Dendritic cell treated with granulocyte-macrophage colony-stimulating factor and Interleukin-4, amounts not matched to agents 40 ng/mL and 50 ng/mL, for 4 days (primary cell): ENCODE data around the gene SYCN.
"Not testable (repeated sequence)": the region's sequence is repeated elsewhere in the genome, so short reads cannot be mapped to it uniquely, and the experiment has no call there.

Experiments
- H3K27ac Mint-ChIP-seq: one replicate; pipeline ENCODE4 v1.8.0; 2022; ENCODE audit warnings: mild to moderate bottlenecking, mixed read lengths
- H3K27me3 Mint-ChIP-seq: one replicate; pipeline ENCODE4 v1.8.0; 2022; ENCODE audit warnings: mild to moderate bottlenecking, mixed read lengths
- H3K36me3 Mint-ChIP-seq: one replicate; pipeline ENCODE4 v1.8.0; 2022; ENCODE audit warnings: low read depth, mixed read lengths
- H3K4me1 Mint-ChIP-seq: one replicate; pipeline ENCODE4 v1.8.0; 2022; ENCODE audit warnings: low read depth, mixed read lengths
- H3K4me3 Mint-ChIP-seq: one replicate; pipeline ENCODE4 v1.8.0; 2022; ENCODE audit warnings: mild to moderate bottlenecking, moderate library complexity, mixed read lengths
- H3K9me3 Mint-ChIP-seq: one replicate; pipeline ENCODE4 v1.8.0; 2022; ENCODE audit warnings: mixed read lengths
- intact Hi-C: fragments of 100-400 bp; cut with micrococcal nuclease; formaldehyde crosslinking; loops from one replicate; pipeline ENCODE4 v1.15.0; 2022

The SYCN gene

DNA sequence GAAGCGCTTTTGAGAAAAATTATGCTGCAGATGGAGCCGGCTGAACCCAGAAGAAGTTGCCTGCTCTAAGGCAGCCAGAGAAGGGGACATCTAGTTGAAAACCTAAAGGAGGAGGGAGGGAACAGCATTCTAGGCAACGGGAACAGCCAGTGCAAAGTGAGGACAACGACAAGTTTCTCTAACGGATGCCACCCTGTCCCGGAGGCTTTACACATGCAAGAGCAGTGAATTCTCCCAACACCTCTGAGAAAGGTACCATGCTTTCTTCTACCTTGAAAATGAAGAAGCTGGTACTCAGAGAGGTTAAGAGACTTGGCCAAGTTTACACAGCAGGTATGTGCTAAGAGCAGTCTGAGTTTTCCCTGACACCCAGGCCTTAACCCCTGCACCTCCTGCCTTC is 34.9 kb upstream of the SYCN start:
- H3K4me3 Mint-ChIP-seq = no peak overlapping the region
- H3K4me1 Mint-ChIP-seq = peaks cover 8% of the 10 kb centered on the region
- H3K9me3 Mint-ChIP-seq = no peaks in the 10 kb centered on the region
- H3K36me3 Mint-ChIP-seq = no peaks in the 10 kb centered on the region
- peaks cover 36% of the 10 kb centered on the region for H3K27me3 Mint-ChIP-seq
- intact Hi-C loops = loop anchor here (2.0 kb wide), 1 partner anchor 50 kb away; no protein-coding TSS in a partner anchor
- no peak overlapping the region for H3K27ac Mint-ChIP-seq

- H3K4me1 Mint-ChIP-seq = peaks cover 8% of the 10 kb centered on the region
- peaks cover 35% of the 10 kb centered on the region for H3K27me3 Mint-ChIP-seq
- H3K27ac Mint-ChIP-seq = peak overlapping the region; percentile 28
- intact Hi-C loops = loop anchor here (2.0 kb wide), 1 partner anchor 51 kb away; no protein-coding TSS in a partner anchor
- no peaks in the 10 kb centered on the region for H3K36me3 Mint-ChIP-seq
- H3K9me3 Mint-ChIP-seq = no peaks in the 10 kb centered on the region
- H3K4me3 Mint-ChIP-seq = no peak overlapping the region
Observed at GRCh38 chr19:39238209-39238608, 34.1 kb upstream of the SYCN start.

DNA sequence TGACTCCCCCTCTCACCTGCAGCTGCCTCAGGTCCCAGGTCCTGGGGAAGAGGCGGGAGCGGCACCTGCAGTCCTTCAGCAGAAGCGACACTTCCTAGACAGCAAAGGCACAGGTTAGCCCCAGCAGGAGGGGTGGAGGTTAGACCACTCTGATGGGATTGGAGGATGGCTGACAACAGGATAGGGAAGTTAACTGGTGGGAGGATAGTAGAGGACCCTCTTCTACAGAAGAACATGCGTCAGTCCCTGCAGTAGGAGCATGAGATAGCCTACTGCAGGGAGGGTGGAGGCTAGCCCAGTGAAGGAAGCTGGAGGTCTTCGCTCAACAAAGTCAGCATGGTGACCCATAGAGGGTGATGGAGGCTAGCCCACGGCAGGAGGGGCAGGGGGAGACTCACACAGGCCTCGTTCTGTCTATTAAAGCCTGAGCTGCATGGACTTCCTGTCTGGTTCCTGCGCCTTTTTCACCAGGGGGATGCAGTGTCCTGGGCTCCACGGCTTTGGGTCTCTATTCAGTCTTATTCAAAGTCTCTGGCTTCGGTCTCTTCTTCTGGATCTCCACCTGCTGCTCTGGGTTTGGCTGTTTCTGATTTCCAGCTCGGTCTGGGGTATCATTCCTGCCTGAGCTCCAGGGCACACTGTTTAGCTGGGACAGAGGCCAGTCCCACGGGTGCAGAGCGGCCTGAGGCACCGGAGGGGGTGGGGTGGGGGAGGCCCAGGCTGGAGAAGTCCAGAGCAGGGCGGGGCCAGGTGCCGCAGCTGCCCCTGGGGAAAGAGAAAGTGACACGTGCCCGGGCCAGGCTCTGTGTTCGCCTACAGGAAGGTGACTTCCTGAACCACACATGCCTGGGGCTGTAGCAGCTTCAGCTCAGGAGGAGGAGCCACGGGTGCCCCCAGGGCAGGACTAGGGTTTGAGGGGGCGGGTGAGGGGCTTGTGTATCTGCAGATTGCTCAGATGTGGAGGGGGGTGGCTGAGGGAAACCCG is 33.4 kb upstream of the SYCN start:
- Mint-ChIP-seq H3K4me3 (no peak overlapping the region), H3K4me1 (peaks cover 8% of the 10 kb centered on the region), H3K27ac (peak overlapping the region; percentile 28), H3K36me3 (no peaks in the 10 kb centered on the region), H3K27me3 (peaks cover 35% of the 10 kb centered on the region), H3K9me3 (no peaks in the 10 kb centered on the region)
- intact Hi-C loops = loop anchor here (2.0 kb wide), 1 partner anchor 51 kb away; no protein-coding TSS in a partner anchor

- intact Hi-C loops = no loop called here
- peaks cover 33% of the 10 kb centered on the region for H3K27me3 Mint-ChIP-seq
- no peaks in the 10 kb centered on the region for H3K36me3 Mint-ChIP-seq
- H3K27ac Mint-ChIP-seq = no peak overlapping the region
- no peak overlapping the region for H3K4me3 Mint-ChIP-seq
- H3K4me1 Mint-ChIP-seq = peaks cover 8% of the 10 kb centered on the region
- no peaks in the 10 kb centered on the region for H3K9me3 Mint-ChIP-seq
Observed at GRCh38 chr19:39236527-39236926, 32.5 kb upstream of the SYCN start.

DNA sequence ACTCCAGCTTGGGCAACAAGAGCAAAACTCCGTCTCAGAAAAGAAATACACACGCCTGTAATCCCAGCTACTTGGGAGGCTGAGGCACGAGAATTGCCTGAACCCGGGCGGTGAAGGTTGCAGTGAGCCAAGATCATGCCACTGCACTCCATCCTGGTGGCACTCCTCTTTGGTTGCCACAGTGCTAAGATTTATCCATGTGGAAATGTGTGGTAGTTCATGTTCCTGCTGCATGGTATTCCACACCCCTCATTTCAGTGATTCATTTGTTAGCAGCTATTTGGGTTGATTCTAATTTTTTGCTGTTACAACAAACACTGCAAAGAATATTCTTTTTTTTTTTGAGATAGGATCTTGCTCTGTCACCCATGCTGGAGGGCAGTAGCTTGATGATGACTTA is 28.6 kb upstream of the SYCN start:
- intact Hi-C loops = no loop called here
- H3K4me1 Mint-ChIP-seq = peaks cover 4% of the 10 kb centered on the region
- no peak overlapping the region for H3K4me3 Mint-ChIP-seq
- H3K27ac Mint-ChIP-seq = no peak overlapping the region
- H3K36me3 Mint-ChIP-seq = no peaks in the 10 kb centered on the region
- H3K27me3 Mint-ChIP-seq = peaks cover 23% of the 10 kb centered on the region
- no peaks in the 10 kb centered on the region for H3K9me3 Mint-ChIP-seq

DNA sequence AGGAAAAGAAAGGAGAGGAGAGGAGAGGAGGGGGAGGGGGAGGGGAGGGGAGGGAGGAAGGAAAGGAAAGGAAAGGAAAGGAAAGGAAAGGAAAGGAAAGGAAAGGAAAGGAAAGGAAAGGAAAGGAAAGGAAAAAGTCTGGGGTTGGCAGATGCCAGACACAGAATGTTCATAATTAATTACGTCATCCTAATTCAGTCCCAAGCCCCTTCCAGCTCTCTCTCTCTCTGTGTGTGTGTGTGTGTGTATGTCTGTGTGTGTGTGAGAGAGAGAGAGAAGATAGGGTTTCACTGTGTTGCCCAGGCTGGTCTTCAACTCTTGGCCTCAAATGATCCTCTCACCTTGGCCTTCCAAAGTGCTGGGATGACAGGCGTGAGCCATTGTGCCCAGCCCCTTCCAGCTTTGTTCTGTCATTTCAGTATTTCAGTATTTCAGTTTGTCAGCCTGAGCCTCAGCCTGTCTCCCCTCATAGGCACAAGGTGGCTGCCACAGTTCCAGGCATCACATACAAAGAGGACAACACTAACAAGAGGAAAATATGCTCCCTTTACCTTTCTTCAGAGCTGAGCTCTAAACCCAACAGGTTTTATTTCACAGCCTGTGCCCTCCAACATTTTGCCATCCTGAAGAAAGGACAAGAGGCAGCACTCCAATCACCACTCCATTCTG is 26.2 kb upstream of the SYCN start:
- H3K36me3 Mint-ChIP-seq = no peaks in the 10 kb centered on the region
- intact Hi-C loops = no loop called here
- no peaks in the 10 kb centered on the region for H3K9me3 Mint-ChIP-seq
- H3K4me3 Mint-ChIP-seq = no peak overlapping the region
- H3K27ac Mint-ChIP-seq = no peak overlapping the region
- H3K27me3 Mint-ChIP-seq = peaks cover 9% of the 10 kb centered on the region
- no peaks in the 10 kb centered on the region for H3K4me1 Mint-ChIP-seq

DNA sequence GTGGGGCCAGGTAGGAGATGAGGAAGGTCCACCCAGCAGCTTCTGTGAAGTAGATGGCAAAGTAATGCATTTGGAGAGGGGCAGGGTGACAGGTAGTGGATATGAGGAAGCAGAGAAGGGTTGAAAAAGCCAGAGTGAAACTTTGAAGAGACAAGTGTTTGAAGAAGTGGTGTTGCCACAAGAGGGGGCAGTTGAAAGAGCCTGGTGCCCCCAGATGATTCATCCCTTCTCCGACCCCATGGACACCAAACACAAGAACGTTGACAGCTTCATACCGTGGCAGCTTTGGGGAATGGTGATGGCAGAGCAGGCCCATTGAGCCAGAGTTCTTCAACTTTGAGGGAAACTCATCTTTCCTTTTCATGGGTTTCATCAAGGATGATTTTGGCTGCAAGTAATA is 20.8 kb upstream of the SYCN start:
- intact Hi-C loops = no loop called here
- Mint-ChIP-seq H3K27me3 (peaks cover 7% of the 10 kb centered on the region), H3K4me1 (peaks cover 18% of the 10 kb centered on the region), H3K36me3 (no peaks in the 10 kb centered on the region), H3K9me3 (no peaks in the 10 kb centered on the region), H3K4me3 (no peak overlapping the region), H3K27ac (no peak overlapping the region)

- H3K4me3 Mint-ChIP-seq = no peak overlapping the region
- peaks cover 18% of the 10 kb centered on the region for H3K4me1 Mint-ChIP-seq
- no peaks in the 10 kb centered on the region for H3K9me3 Mint-ChIP-seq
- H3K27me3 Mint-ChIP-seq = peaks cover 11% of the 10 kb centered on the region
- intact Hi-C loops = no loop called here
- H3K27ac Mint-ChIP-seq = no peak overlapping the region
- no peaks in the 10 kb centered on the region for H3K36me3 Mint-ChIP-seq
Observed at GRCh38 chr19:39223703-39224279, 19.7 kb upstream of the SYCN start.

- H3K4me3 Mint-ChIP-seq, H3K27ac Mint-ChIP-seq, H3K36me3 Mint-ChIP-seq, H3K9me3 Mint-ChIP-seq, intact Hi-C loops: not testable (repeated sequence)
- Mint-ChIP-seq H3K27me3 (peaks cover 13% of the 10 kb centered on the region), H3K4me1 (peaks cover 11% of the 10 kb centered on the region)
Observed at GRCh38 chr19:39219108-39219507, 15.0 kb upstream of the SYCN start.

DNA sequence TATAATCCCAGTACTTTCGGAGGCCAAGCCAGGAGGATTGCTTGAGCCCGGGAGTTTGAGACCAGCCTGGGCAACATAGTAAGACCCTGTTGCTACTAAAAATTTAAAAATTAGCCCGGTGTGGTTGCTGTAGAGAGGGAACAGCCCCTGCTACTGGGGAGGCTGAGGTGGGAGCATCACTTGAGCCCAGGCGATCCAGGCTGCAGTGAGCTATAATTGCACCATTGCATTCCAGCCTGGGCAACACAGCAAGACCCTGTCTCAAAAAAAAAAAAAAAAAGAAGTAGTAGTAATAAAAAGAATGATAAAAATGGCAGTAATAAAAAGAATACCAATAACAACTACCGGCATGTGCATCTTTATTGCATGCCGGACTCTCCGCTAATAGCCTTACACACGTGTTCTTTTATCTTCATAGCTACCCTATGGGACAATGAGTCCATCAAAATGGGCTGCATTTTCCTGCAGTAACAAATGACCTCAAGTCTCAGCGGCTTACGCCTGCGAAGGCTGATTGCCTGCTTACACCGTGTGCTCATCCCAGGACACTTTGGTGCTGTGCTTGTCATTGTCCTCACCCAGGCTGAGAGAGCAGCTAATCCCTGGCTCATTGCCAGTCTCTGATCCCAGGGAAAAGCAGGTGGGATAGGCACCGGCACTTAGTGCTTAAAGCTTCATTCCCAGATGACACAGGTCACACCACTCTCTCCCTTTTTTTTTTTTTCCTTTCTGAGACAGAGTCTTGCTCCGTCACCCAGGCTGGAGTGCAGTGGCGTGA is 14.4 kb upstream of the SYCN start:
- intact Hi-C loops = no loop called here
- H3K4me1 Mint-ChIP-seq = peaks cover 11% of the 10 kb centered on the region
- peaks cover 14% of the 10 kb centered on the region for H3K27me3 Mint-ChIP-seq
- H3K27ac Mint-ChIP-seq = peak overlapping the region; percentile 64
- no peaks in the 10 kb centered on the region for H3K36me3 Mint-ChIP-seq
- H3K4me3 Mint-ChIP-seq = no peak overlapping the region
- no peaks in the 10 kb centered on the region for H3K9me3 Mint-ChIP-seq

DNA sequence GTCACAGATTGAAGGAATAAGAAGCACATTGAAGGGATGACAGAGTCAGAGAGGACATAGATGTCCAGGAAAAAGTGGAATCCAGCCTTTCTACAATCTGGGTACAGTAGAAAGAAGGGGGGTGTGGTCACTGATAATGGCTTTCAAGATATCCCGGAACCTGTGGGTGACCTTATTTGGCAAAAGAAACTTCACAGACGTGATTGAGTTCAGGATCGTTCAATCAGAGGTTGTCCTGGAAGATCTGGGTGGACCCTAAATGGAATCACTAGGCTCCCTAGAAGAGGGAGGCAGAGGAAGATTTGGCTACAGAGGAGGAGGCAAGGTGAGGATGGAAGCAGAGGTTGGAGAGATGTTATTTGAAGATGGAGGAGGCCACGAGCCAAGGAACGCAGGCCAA is 13.0 kb upstream of the SYCN start:
- intact Hi-C loops = no loop called here

GRCh38 chr19:39215323-39215722 is 11.3 kb upstream of the SYCN start:
- H3K27ac Mint-ChIP-seq, intact Hi-C loops, H3K4me1 Mint-ChIP-seq, H3K36me3 Mint-ChIP-seq, H3K9me3 Mint-ChIP-seq, H3K4me3 Mint-ChIP-seq: not testable (repeated sequence)
- H3K27me3 Mint-ChIP-seq = peaks cover 14% of the 10 kb centered on the region

More for the DNA sequence above, 13.0 kb upstream of the SYCN start:
- H3K27ac Mint-ChIP-seq = no peak overlapping the region
- H3K36me3 Mint-ChIP-seq = no peaks in the 10 kb centered on the region
- H3K4me1 Mint-ChIP-seq = peaks cover 11% of the 10 kb centered on the region
- H3K9me3 Mint-ChIP-seq = no peaks in the 10 kb centered on the region
- H3K4me3 Mint-ChIP-seq = no peak overlapping the region
- H3K27me3 Mint-ChIP-seq = peaks cover 14% of the 10 kb centered on the region

DNA sequence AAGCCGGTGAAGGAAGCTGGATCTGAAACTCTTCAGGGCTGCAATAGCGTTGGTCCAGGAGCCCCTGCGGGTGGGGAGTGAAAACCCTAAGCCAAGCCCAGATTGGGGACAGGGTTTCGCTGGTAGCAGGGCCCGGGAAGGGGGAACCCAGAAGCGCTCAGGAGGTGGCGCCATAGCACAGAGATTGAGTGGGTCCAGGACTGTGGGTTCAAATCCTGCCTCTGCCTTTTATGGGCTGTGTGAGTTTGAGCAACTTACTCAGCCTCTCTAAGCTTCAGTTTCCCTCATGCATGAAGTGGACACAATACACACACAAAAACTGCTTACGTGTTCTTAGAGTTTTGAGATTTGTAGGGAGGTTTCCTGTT is 8.3 kb upstream of the SYCN start:
- H3K27me3 Mint-ChIP-seq = peaks cover 9% of the 10 kb centered on the region
- no peak overlapping the region for H3K4me3 Mint-ChIP-seq
- no peak overlapping the region for H3K27ac Mint-ChIP-seq
- no peaks in the 10 kb centered on the region for H3K36me3 Mint-ChIP-seq
- H3K9me3 Mint-ChIP-seq = no peaks in the 10 kb centered on the region
- H3K4me1 Mint-ChIP-seq = no peaks in the 10 kb centered on the region
- intact Hi-C loops = loop anchor here (1.0 kb wide), 1 partner anchor 116 kb away; no protein-coding TSS in a partner anchor
